ENCODE results near the gene GPR84.
"Not testable (repeated sequence)": the region's sequence is repeated elsewhere in the genome, so short reads cannot be mapped to it uniquely, and the experiment has no call there.

Gene GPR84

DNA sequence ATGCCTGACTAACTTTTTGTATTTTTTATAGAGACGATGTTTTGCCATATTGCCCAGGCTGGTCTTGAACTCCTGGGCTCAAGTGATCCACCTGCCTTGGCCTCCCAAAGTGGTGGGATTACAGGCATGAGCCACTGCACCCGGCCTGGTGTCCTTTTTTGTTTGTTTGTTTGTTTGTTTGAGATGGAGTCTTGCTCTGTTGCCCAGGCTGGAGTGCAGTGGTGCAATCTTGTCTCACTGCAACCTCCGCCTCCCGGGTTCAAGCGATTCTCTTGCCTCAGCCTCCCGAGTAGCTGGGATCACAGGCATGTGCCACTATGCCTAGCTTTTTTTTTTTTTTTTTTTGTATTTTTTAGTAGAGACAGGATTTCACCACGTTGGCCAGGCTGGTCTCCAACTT, 10.0 kb downstream of the GPR84 start:
- DNase-seq, result not testable (repeated sequence)

DNA sequence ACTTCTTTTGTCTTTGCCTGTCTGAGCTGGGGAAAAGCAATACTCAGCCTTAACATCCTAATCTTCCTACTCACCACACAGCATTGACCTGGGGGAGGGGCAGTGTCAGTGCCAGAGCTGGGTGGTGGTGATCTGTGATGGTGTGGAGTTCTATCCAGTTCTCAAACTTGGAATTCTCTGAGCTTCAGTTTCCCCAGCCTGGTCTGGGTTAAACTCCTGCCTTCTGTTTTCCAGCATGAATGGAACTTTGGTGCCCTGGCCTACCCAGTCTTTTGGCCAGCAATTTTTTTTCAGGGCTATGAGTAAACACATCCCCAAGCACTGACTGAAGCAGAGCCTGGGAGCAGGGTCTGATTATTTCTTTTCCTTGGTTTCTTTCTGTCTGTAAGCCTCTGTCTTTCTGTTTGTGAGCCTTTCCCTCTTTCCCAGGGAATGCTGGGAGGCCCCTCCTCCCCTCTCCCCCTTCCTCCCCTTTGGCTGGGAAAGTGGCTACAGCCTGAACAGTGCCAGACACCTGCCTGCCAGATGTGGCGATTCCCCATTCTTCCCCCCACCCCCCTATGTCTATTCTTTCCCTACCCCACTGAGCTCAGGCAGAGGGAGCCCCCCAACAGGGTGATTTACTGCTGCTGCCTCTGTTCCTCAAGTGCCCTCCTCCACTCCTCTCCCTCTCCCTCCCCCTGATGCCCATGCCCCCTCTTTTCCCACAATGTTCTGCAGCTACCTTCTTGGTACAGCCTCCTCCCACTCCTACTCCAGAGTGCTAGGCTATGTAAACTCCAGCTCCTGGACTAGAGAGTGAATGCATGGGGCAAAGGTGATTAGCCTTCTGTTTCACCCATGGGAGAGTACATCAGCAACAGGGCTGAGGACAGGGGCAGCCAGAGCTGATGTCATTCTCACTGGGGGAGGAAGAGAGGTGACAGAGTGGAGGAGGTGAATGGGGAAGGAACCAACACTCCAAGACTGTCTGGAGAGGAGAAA, 11.1 kb downstream of the GPR84 start:
- DNase-seq, result no peak

DNA sequence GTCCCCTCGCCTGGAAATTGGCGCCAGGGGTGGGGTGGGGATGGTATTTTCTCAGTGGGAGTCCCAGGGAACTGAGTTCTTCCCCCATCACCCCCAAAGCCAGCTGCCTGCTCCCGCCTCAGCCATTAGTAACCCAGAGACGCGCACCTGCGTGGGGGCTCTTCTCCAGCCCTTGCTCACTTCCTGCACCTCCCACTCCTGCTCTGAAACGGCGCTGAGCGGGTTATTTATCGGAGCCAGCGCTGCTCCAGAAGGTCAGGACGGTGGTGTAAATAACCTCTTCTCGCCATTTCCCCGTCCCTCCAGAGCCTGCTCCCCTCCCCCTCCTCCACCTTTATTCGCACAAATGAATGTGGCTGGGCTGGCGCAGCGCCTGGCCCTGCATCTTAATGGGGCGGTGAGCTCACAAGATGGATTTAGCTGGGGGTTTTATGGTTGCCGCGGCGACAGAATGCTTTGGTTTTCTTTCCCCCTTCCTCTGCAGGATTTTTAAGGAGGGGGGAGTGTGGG, 12.2 kb downstream of the GPR84 start:
- DNase-seq, result peak in 1 of 4 experiments; percentile 12

DNA sequence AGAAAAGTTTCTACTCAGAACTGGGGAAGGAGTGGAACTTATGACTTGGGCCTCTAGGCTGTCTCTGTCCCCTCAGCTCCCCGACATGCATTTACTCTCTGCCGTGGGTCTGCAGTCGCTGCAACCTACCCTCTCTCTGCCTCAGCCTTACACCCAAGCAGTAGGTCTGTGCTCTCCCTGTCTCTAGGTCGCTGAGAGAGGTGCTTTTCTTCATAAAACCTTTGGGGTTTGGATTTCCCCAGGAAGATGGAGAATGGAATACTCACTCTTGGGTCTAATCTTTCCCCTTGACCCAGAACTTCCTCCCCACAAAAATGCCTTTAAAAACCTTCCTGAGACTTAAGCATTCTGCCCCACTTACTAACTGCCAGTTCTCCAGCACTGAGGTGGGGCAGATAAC, 12.9 kb downstream of the GPR84 start:
- DNase-seq, result no peak

DNA sequence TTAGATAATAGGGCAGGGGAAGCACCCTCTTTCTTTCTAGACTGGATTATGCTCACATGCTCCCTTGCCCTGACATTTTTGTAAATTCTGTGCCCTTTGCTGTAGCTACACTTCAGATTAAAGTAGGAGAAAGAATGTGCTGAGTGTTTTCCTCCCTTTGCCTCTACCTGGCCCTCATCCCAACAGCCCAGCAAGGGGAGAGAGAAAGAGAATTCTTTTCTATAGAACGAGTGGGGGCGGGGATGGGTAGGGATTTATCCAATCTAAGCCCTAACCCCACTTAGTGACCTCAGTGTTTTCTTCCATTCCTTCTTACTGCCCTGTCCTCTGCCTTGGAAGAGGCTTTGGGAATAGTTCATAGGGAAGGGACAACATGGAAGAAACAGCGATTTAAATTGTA, 13.5 kb downstream of the GPR84 start:
- no peak for DNase-seq

DNA sequence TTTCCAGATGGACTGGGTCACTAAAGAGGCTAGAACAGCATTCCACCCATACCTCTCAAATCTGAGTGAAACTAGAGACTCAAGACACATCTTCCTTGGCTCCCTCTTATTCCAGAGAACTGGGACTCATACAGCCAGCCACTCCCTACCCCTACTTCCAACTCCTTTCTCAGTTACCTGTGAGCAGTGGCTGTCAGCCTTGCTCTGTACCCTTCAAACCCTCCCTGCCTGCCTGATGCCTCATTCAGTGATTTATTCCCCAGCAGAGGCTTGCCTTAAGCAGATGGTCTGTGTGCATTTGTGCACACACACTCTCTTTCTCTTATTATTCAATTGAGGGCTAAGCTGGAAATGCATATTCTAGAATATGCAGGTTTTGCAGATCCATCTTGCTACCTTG, 14.6 kb downstream of the GPR84 start:
- no peak for DNase-seq

DNA sequence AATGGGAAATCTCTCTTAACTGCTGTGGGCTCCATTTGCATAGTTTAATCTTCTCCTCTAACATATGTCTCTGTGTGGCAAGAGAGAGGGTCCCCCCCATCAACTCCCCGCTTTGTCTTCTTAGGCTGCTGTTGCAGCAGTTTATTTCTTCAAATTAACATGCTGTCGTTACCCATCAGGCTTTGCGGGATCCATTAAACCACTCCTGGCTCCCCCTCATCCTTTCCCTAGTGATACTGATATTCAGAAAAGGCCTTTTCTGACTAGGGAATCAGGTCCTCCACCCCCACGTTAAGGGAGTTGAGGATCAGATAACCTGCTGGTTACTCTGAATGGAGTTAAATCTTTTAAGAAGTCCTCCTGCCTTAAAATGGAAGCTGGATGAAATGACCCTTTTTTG, 15.2 kb downstream of the GPR84 start:
- no peak for DNase-seq

DNA sequence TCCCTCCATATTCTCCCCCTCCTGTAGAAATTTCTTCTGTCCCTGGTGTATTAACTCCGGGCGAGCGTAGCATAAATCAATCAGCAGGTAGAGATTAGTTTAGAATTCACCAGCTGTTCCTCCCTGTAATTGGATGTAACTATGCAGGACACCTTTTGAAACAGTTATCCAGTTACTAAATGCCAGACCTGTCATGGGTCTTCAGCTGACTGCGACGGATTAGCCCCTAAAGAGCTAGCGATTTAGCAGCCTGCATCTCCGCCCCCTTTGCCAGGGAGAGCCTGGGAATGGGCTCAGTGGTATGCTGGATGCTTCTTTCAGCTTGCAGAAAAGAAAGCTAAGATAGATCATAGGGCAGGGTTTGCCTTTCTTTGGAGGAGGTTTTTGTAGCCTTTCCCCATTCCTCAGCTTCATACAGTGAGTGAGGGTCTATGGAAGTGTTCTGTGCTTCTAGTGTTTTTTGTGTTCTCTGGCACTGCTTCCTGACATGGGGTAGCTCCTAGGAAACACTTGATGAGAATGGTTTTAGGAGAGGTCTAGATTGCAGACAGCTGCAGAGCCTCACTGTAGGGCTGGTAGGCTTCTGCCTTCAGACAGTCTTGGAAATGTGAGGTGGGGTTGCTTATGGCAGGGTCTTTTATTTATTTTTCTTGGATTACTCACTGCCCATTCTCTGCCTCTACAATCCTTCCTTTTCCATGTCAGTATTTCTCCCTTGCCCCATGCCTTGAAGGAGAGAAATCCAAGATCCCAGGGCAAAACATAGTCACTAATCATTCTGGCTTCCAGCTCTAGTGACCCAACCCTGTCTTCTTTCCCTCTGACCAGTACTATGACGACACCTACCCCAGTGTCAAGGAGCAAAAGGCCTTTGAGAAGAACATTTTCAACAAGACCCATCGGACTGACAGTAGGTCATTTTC, 22.6 kb downstream of the GPR84 start:
- no peak for DNase-seq

DNA sequence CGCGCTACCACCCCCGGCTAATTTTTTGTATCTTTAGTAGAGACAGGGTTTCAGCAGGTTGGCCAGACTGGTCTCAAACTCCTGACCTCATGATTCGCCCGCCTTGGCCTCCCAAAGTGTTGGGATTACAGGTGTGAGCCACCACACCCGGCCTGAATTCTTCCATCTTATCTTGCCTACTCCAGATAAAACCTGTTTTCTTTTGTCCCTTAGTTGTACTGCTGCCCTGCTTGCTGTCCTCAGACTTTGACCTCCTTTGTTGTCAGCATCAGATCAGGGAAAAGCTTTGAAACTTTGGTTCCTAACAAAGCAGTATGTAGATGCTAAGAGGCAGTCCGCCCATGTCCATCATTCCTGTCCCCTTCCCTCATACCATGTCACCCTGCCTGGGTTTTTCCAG, 23.4 kb downstream of the GPR84 start:
- no peak for DNase-seq

DNA sequence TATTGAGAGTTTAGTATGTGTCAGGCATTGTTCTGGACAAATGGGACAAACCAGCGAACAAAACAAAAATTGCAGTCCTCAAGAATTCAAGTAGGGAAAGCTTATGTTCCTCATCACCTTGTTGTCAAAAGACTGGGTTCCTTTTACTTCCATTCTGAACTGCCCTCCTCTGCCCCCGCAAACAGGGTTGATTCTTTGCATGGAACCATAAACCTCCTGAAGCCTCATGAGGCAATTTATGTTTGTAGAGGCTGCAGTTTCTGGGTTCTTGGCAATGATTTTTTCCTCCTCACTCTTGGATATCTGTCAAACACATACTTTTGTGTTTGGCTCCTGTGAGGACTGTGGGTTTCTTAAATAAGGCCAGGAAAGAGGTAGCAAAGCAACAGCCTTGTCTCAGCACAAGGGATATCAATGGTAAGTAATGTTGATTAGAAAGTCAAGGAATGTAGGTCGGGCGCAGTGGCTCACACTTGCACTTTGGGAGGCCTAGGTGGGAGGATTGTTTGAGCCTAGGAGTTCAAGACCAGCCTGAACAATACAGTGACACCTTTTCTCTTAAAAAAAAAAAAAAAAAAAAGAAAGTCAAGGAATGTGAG, 25.5 kb downstream of the GPR84 start:
- DNase-seq, result no peak

DNA sequence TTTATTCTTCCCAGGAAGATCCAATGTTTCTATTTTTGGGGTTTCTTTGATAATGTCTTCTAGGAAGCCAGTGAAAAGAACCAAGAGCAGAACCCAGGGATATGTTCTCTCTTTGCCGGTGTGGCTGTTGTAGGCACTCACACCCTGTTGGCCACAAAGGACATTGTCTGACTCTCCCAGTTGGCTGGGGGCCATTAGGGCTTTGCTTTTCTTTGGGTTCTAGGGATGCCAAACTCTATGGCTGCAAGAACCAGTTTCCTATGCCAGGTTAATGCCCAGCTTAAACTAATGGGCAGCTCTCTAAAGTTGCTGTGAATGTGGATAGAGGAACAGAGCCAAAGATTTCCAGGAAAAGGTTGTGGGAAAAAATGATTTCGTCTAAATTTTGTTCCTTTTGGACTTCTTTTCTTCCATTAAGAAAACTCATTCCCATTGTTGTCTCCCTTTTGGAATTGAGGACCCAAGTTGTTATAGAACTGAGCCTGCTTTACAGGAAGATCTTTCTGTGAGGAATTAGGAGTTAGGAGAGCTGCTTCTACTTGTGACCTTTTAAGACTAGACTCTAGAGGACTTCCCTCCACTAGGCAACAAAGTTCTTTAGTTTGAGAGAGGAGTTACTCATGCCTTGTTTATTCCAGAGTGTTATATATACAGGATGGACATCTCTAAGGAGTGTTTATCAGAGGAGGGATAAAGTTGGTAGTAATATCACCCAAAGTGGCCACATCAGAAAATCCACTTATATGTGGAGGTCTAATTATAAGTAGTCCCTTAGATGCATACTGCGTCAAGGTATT, 26.2 kb downstream of the GPR84 start:
- no peak for DNase-seq

DNA sequence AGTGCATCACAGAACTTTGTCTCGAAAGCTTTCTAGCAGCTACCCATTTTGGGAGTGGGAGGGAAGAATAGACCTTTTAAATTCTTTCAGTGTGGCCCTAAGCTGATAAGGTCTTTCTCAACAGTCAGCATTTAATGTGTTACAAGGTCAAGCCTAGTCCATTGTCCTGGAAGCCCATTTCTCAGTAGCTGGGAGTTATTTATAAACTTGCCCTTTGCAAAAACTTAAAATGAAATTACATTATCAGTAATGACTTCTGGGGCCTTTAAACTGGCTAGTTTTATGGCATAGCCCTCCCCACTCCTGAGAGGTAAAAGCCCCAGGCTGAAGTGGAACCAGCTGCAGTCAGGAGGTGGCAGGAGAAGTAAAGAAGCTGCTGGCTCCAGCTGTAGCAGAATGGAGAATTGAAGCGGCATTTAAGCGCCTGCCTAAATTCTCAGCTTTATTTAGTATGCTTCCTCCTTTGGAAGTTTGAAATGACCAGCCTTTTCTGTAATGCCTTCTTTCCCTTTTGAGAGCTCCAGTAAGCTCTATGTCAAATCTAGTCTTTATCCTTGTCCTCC, 26.9 kb downstream of the GPR84 start:
- DNase-seq, result no peak

DNA sequence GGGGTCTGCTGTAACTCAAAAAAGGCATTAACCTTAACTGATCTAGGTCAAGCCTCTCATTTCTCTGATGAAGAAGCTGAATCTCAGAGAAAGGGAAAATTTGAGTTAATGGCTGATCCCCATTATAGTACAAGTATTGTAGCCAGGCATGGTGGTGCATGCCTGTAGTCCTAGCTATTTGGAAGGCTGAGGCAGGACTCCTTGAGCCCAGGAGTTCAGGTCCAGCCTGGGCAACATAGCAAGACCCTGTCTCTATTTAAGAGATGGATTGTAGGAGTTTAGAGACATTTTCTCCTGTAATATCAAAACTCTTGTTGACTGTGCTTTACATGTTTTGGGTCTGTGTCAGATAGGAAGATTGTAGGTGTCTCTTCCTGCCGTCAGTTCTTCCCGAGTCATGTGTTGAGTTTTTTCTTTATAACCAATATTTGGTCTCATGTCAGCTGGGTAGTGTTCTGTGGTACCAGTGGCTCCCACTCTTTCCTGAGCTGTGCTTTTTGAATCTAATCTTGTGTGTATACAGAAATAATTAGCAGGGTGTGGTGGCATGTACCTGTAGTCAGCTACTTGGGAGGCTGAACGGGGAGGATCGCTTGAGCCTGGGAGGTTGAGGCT, 30.8 kb downstream of the GPR84 start:
- DNase-seq, result no peak

DNA sequence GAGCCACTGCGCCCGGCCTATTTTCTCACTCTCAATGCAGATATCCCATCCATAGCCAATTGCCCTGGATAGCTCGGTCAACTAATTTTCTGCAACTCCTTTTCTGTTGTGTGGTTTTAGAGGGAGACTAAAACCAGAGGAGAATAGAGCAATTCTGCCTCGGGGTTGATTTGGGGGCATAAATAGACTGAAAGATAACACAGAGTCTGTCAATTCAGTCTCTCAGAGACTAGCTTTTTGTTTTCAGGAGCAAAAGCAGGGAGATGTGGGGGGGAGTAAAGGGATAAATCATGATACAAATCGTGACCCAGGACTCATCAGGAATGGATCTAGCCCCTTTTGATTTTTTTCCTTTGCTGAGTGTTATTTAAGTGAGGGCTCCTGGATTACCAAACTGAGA, 32.8 kb downstream of the GPR84 start:
- no peak for DNase-seq

DNA sequence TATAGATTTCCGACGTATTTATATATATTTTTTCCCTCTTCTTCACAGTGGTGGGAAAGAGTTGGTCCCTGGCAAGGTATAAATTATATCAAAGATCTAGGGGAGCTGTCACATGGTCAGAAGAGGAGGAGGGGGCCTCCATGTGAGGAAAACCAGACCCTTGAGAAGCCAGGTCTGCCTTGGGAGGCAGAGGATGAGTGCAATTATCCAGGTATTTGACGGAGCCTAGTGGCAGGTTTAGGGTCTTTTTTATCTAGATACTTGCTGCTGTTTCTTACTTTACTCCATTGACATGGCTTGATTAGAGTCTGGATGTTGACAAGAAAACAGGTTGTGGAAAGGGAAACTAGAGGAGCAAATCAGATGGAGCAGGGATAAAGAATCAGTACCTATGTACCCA, 33.8 kb downstream of the GPR84 start:
- DNase-seq, result no peak

DNA sequence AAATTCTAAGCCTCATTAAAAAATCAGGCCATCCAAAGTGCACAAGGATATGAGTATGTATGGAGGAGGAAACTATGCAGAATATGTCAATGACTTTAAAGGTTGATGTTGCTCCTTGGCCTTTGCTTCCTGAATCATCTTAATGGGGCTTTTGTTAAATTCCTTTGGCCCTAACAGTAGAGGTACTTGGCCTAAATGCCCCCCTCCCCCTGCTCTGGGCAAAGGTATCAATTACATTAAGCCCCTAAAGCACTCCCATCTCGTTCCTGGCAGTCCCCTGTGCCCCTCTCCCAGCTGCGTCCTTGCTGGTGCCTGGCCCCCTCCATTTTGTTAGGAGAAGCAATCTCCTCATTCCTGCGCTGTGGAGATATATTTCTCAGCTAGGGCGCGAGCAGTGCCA, 34.5 kb downstream of the GPR84 start:
- DNase-seq, result no peak

DNA sequence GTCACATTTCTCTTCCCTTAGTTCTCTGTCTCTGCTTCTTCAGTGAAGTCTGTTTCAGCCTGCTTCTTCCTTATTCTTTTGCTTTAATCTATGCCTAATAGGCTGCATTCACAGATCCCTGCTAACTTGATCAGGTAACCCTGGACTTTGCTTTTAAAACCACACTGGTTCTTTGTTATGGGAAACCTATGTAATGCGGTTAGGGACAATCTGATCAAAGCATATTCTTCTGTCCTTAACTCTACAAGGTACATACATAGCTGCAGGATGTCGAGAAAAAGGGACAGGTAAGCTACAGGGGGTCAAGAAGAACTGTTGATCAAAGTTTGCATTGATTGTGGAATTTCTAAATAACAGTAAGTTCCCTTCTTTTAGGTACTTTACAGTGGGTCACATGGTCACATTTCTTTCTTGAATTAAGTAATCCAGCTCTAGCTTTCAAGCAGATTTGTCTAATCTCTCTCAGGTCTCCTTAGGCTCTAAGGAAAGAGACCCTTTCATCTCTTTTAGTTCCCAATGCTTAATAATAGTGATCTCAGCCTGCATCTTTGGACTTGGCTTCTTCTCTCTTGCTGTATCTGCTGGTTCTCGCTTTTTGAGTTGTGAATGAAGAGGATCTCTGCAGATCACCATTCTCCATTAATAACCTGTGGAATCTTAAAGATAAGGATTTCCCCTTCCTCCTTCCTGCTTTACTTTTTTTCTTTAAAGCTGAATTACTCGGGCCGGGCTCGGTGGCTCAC, 35.5 kb downstream of the GPR84 start:
- no peak for DNase-seq

DNA sequence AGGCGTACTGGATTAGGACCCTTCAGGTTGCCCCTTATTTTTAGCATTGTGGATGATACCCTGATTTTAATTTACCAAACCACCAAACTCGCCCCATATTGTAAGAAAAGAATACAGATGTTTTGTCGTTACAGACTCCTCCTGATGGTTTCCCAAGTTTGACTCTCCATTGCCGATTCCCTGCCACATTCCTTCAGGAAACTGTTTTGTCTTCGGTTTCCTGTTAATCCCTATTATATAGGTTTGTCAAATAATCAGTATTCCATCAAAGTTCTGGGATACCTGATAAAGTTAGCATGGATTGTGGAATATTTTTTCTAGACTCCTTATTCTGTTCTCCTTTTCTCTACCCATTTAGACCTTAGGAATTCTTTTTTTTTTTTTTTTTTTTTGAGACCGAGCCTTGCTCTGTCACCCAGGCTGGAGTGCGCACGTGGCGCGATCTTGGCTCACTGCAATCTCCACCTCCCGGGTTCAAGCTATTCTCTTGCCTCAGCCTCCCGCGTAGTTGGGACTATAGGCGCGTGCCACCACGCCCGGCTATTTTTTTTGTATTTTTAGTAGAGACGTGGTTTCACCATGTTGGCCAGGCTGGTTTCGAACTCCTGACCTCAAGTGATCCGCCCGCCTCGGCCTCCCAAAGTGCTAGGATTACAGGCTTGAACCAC, 38.7 kb downstream of the GPR84 start:
- DNase-seq, result not testable (repeated sequence)

DNA sequence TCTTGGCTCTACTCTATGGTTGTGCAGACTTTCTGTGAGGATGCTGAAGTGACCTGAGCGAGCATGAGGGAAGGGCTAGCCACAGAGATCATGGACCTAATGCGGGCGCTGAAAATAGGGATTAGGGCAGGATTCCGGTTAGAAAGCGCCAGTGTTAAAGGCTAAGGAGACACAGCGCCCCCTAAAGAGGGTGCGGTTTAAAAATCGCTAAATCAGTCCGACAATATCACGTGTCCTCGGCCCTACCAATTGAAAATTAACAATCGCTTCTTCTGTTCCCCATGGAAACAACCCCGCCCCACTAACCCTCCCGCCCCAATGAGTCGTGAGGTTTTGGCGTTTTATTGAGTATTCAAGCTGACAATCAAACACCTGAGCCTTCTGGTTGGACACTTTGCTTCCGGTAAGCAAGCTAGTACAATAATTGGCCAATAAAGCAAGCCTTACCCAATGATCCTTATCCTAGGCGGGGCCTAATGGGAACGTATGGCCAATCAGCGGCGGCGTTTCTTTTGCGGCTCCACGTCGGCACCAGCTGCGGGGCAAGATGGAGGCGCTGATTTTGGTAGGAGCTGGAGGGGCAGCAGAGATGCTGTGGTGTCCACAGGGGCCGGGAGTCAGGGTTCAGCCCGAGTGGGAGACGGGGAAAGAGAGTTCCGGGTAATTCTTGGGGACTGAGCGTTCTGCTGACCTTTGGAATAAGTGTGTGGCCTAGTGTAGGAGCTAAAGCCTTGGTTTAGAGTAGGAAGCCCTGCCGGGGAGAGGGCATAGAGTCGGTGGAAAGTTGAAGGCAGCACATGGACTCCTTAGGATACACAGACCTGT, 39.5 kb downstream of the GPR84 start, which contains the start of gene COPZ1:
COPZ1 (plus strand) TSS at position 515 of the 825 bp plus-strand sequence; CDS start at position 548, 33 bp downstream.
- DNase-seq, result peak; percentile 63 to 96 (median 94)
